ENCODE measurements around the gene ACP2. TPM values are rescaled to one million over a fixed set of nuclear protein-coding genes. Genes with fewer than 3 reads are reported as not detected.

ACP2 gene
- total RNA-seq, 1 donor, result 32.2 TPM

- no peaks in the 10 kb centered on the region for H3K79me2 ChIP-seq (ENCODE audit: insufficient read depth, low read length)
- no peaks in the 10 kb centered on the region for H3K27me3 ChIP-seq (ENCODE audit: insufficient read depth, low read length)
- no peak overlapping the region for H3K4me2 ChIP-seq (ENCODE audit: insufficient read depth, low read length)
- peak; percentile 71 for DNase-seq (ENCODE audit: insufficient read length, low spot score, missing footprints)
- H3K4me1 ChIP-seq (ENCODE audit: insufficient read depth, low read length), result peaks cover 26% of the 10 kb centered on the region
- H4K20me1 ChIP-seq (ENCODE audit: insufficient read depth, low read length), result no peaks in the 10 kb centered on the region
- no peaks in the 10 kb centered on the region for H3K9me3 ChIP-seq (ENCODE audit: low read depth, low read length)
- no peak for TF ChIP-seq CTCF (IDR thresholded peaks at IDR 0.05; ENCODE audit: extremely low read depth, low read depth, low read length)
- no peak overlapping the region for H3K4me3 ChIP-seq (ENCODE audit: insufficient read depth, low read length)
- H3K27ac ChIP-seq (ENCODE audit: low read depth, low read length), result no peak overlapping the region
- no peak overlapping the region for H2AFZ ChIP-seq (ENCODE audit: low read length)
- H3K36me3 ChIP-seq (ENCODE audit: insufficient read depth, low read length), result no peaks in the 10 kb centered on the region
These were observed 15.5 kb upstream of the ACP2 start for GRCh38 chr11:47264119-47264518.

GRCh38 chr11:47261291-47261800 is 12.7 kb upstream of the ACP2 start:
- Histone ChIP-seq H2AFZ (ENCODE audit: low read length) (no peak overlapping the region), H4K20me1 (ENCODE audit: insufficient read depth, low read length) (no peaks in the 10 kb centered on the region), H3K4me1 (ENCODE audit: insufficient read depth, low read length) (peaks cover 33% of the 10 kb centered on the region), H3K4me3 (ENCODE audit: insufficient read depth, low read length) (no peak overlapping the region), H3K79me2 (ENCODE audit: insufficient read depth, low read length) (no peaks in the 10 kb centered on the region), H3K4me2 (ENCODE audit: insufficient read depth, low read length) (no peak overlapping the region), H3K27ac (ENCODE audit: low read depth, low read length) (no peak overlapping the region), H3K27me3 (ENCODE audit: insufficient read depth, low read length) (no peaks in the 10 kb centered on the region), H3K36me3 (ENCODE audit: insufficient read depth, low read length) (no peaks in the 10 kb centered on the region), H3K9me3 (ENCODE audit: low read depth, low read length) (no peaks in the 10 kb centered on the region)
- DNase-seq (ENCODE audit: insufficient read length, low spot score, missing footprints), result no peak
- TF ChIP-seq CTCF (IDR thresholded peaks at IDR 0.05; ENCODE audit: extremely low read depth, low read depth, low read length), result no peak

- no peaks in the 10 kb centered on the region for H3K36me3 ChIP-seq (ENCODE audit: insufficient read depth, low read length)
- TF ChIP-seq CTCF (IDR thresholded peaks at IDR 0.05; ENCODE audit: extremely low read depth, low read depth, low read length), result no peak
- no peak overlapping the region for H3K27ac ChIP-seq (ENCODE audit: low read depth, low read length)
- H4K20me1 ChIP-seq (ENCODE audit: insufficient read depth, low read length), result no peaks in the 10 kb centered on the region
- H3K4me3 ChIP-seq (ENCODE audit: insufficient read depth, low read length), result no peak overlapping the region
- peaks cover 32% of the 10 kb centered on the region for H3K4me1 ChIP-seq (ENCODE audit: insufficient read depth, low read length)
- no peak overlapping the region for H3K4me2 ChIP-seq (ENCODE audit: insufficient read depth, low read length)
- no peaks in the 10 kb centered on the region for H3K9me3 ChIP-seq (ENCODE audit: low read depth, low read length)
- no peaks in the 10 kb centered on the region for H3K79me2 ChIP-seq (ENCODE audit: insufficient read depth, low read length)
- no peak overlapping the region for H2AFZ ChIP-seq (ENCODE audit: low read length)
- H3K27me3 ChIP-seq (ENCODE audit: insufficient read depth, low read length), result no peaks in the 10 kb centered on the region
- no peak for DNase-seq (ENCODE audit: insufficient read length, low spot score, missing footprints)
These were observed 11.8 kb upstream of the ACP2 start for GRCh38 chr11:47260366-47260765.

GRCh38 chr11:47259232-47259977 is 10.8 kb upstream of the ACP2 start:
- H3K36me3 ChIP-seq (ENCODE audit: insufficient read depth, low read length), result no peaks in the 10 kb centered on the region
- TF ChIP-seq CTCF (IDR thresholded peaks at IDR 0.05; ENCODE audit: extremely low read depth, low read depth, low read length), result peak; percentile 66
- DNase-seq (ENCODE audit: insufficient read length, low spot score, missing footprints), result peak; percentile 92
- H3K4me3 ChIP-seq (ENCODE audit: insufficient read depth, low read length), result no peak overlapping the region
- H3K4me2 ChIP-seq (ENCODE audit: insufficient read depth, low read length), result no peak overlapping the region
- H3K9me3 ChIP-seq (ENCODE audit: low read depth, low read length), result no peaks in the 10 kb centered on the region
- no peaks in the 10 kb centered on the region for H3K79me2 ChIP-seq (ENCODE audit: insufficient read depth, low read length)
- peaks cover 38% of the 10 kb centered on the region for H3K4me1 ChIP-seq (ENCODE audit: insufficient read depth, low read length)
- no peak overlapping the region for H3K27ac ChIP-seq (ENCODE audit: low read depth, low read length)
- no peaks in the 10 kb centered on the region for H4K20me1 ChIP-seq (ENCODE audit: insufficient read depth, low read length)
- H3K27me3 ChIP-seq (ENCODE audit: insufficient read depth, low read length), result no peaks in the 10 kb centered on the region
- H2AFZ ChIP-seq (ENCODE audit: low read length), result no peak overlapping the region

All from osteoblast (primary cell).